GM23248 (cell line): Measurements from ENCODE around the gene NEURL2. TPM values are rescaled to one million over a fixed set of nuclear protein-coding genes. Genes with fewer than 3 reads are reported as not detected.
"Not testable (repeated sequence)": the region's sequence is repeated elsewhere in the genome, so short reads cannot be mapped to it uniquely, and the experiment has no call there.

ENCODE experiments used
- DNase-seq: peaks from one replicate; pipeline ENCODE4 v3.0.0-alpha.2; 2015
- H2AFZ ChIP-seq: fragments of 200-600 bp; sonication (generic); 2 replicates; pipeline ENCODE4 v1.6.1; 2016; ENCODE audit warnings: antibody characterized with exemption
- H3F3A ChIP-seq: fragments of 200-600 bp; sonication (generic); 2 replicates; pipeline ENCODE4 v1.6.1; 2016; ENCODE audit warnings: mild to moderate bottlenecking, antibody characterized with exemption, mixed run types; ENCODE audit not compliant: insufficient read depth
- H3K27ac ChIP-seq: fragments of 200-600 bp; sonication (generic); 2 replicates; pipeline ENCODE4 v1.5.1; 2016; ENCODE audit warnings: mild to moderate bottlenecking
- H3K27me3 ChIP-seq: fragments of 200-600 bp; sonication (generic); replicated peaks from 2 replicates; pipeline ENCODE4 v1.6.1; 2016; ENCODE audit warnings: mild to moderate bottlenecking; ENCODE audit not compliant: insufficient read depth
- H3K36me3 ChIP-seq: fragments of 200-600 bp; sonication (generic); 2 replicates; pipeline ENCODE4 v1.6.1; 2016; ENCODE audit warnings: low read depth, mild to moderate bottlenecking
- H3K4me1 ChIP-seq: fragments of 200-600 bp; sonication (generic); 2 replicates; pipeline ENCODE4 v1.6.1; 2016; ENCODE audit warnings: mild to moderate bottlenecking; ENCODE audit not compliant: insufficient read depth
- H3K4me2 ChIP-seq: fragments of 200-600 bp; sonication (generic); one replicate; pipeline ENCODE4 v1.6.1; 2016; ENCODE audit warnings: mild to moderate bottlenecking; ENCODE audit not compliant: unreplicated experiment
- H3K4me3 ChIP-seq: fragments of 200-600 bp; sonication (generic); 2 replicates; pipeline ENCODE4 v1.5.1; 2016; ENCODE audit warnings: mild to moderate bottlenecking
- H3K79me2 ChIP-seq: fragments of 200-600 bp; sonication (generic); 2 replicates; pipeline ENCODE4 v1.6.1; 2016; ENCODE audit warnings: mild to moderate bottlenecking; ENCODE audit not compliant: insufficient read depth
- H3K9ac ChIP-seq: fragments of 200-600 bp; sonication (generic); 2 replicates; pipeline ENCODE4 v1.6.1; 2016; ENCODE audit warnings: mild to moderate bottlenecking
- H3K9me2 ChIP-seq: fragments of 200-600 bp; sonication (generic); 2 replicates; pipeline ENCODE4 v1.6.1; 2016; ENCODE audit warnings: mixed run types, mild to moderate bottlenecking, moderate library complexity; ENCODE audit not compliant: insufficient read depth
- H3K9me3 ChIP-seq: fragments of 200-600 bp; sonication (generic); one replicate; pipeline ENCODE4 v1.6.1; 2017; ENCODE audit warnings: low read depth
- H4K20me1 ChIP-seq: fragments of 200-600 bp; sonication (generic); 2 replicates; pipeline ENCODE4 v1.6.0; 2016; ENCODE audit not compliant: insufficient read depth
- EZH2 ChIP-seq: fragments of 200-600 bp; sonication (generic); IDR thresholded peaks from 2 replicates; pipeline ENCODE4 v1.6.1; 2018; ENCODE audit warnings: antibody characterized with exemption, mild to moderate bottlenecking; ENCODE audit not compliant: insufficient read depth, poor library complexity, severe bottlenecking
- EZH2phosphoT487 ChIP-seq: fragments of 200-600 bp; sonication (generic); IDR thresholded peaks from 2 replicates; pipeline ENCODE4 v1.6.1; 2018; ENCODE audit warnings: antibody characterized with exemption, moderate library complexity, mild to moderate bottlenecking, low read depth; ENCODE audit not compliant: insufficient read depth
- WGBS, 2 experiments: methylation state at CpG; one replicate each; pipeline ENCODE4 v1.1.6; 2015 to 2017; ENCODE audit warnings: low lambda C conversion rate in 2 of 2, low coverage in 1 of 2; ENCODE audit errors: missing lambda C conversion rate in 2 of 2; 5-methylcytosine and 5-hydroxymethylcytosine counted together
- in situ Hi-C: fragments of 300-500 bp; cut with MboI; formaldehyde crosslinking; loops from 2 replicates; pipeline ENCODE4 v1.15.0; 2020
- polyA plus RNA-seq: library from polyadenylated mRNA; unstranded; fragments of >200 nt; fragmentation: Nextera tagmentation; extraction: Ambion mirVana; gene quantifications from 2 replicates; pipeline ENCODE4 v1.2.1, GENCODE V29; 2016
- total RNA-seq: library from RNA; depleted of rRNA; stranded (reverse); fragments of >200 nt; shearing (Covaris generic); gene quantifications from 2 replicates; pipeline ENCODE4 v1.2.3, GENCODE V29; 2014

NEURL2 gene
- total and polyA plus RNA-seq, 2 experiments from 2014 or later = 2.1 to 4.3 TPM

- TF ChIP-seq EZH2phosphoT487 (no peak), EZH2 (no peak)
- peak overlapping the region; percentile 70 for H2AFZ ChIP-seq
- 1 to 2% methylated on average over 26 to 33 of the region's 34 CpGs for WGBS, 2 experiments
These were observed 43.1 kb upstream of the NEURL2 start for GRCh38 chr20:45934046-45934585.

DNA sequence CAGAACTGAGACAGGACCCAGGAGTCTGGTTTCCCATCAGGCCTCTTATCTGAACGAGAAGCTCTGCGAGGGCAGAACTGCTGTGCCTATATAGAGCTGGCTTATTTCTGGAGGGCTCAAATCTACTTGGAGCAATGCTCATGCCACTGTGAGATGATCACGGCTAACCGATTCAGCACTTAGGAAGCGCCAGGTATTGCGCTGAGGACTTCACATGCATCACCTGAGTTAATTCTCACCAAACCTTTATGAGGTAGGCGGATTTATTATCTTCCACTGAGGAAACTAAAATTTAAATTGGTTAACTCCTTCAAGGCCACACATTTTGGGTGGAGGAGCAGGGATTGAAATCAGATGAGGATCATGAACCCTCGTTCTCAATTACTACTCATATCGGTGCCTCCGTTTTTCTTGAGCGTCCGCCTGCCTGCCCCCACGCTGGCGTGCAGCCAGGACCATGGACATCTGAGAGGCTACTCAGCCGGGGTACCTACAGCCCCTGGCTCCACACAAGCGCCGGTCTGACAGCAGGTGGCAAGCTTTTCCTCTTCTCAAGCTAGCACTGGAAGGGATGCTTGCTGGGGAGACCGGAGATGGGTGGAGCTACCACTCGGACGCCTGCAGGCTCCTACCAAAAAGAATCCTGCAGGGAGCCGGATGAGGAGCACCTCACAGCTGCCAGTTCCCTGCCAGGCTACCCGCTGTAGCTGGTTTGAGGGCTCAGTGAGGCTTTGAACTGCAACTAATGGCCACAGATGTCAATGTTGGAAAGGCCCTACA lies 42.4 kb upstream of the NEURL2 start:
- Histone ChIP-seq H3K79me2 (peaks cover 50% of the 10 kb centered on the region), H3K9ac (peak overlapping the region; percentile 99), H3K27ac (peak overlapping the region; percentile 95), H2AFZ (peak overlapping the region; percentile 70), H3K4me3 (peak overlapping the region; percentile 95), H3K4me1 (peaks cover 12% of the 10 kb centered on the region; the same call in 1 of the 2 replicates), H3F3A (peaks cover 16% of the 10 kb centered on the region), H3K4me2 (peak overlapping the region; percentile 97), H4K20me1 (no peaks in the 10 kb centered on the region), H3K36me3 (peaks cover 9% of the 10 kb centered on the region; the same call in 1 of the 2 replicates), H3K9me3 (no peaks in the 10 kb centered on the region), H3K27me3 (no peaks in the 10 kb centered on the region), H3K9me2 (no peaks in the 10 kb centered on the region)
- 32 to 33% methylated on average over 22 of the region's 22 CpGs for WGBS, 2 experiments
- no peak for TF ChIP-seq EZH2phosphoT487
- no peak for TF ChIP-seq EZH2
- peak; percentile 83 for DNase-seq
- in situ Hi-C loops = no loop called here

More at GRCh38 chr20:45934046-45934585, 43.1 kb upstream of the NEURL2 start:
- DNase-seq = peak; percentile 68
- H3K27me3 ChIP-seq = no peaks in the 10 kb centered on the region
- H3F3A ChIP-seq = peaks cover 14% of the 10 kb centered on the region; the same call in 1 of the 2 replicates
- H3K9me3 ChIP-seq = no peaks in the 10 kb centered on the region
- H3K27ac ChIP-seq = peak overlapping the region; percentile 95
- H4K20me1 ChIP-seq = no peaks in the 10 kb centered on the region
- H3K79me2 ChIP-seq = peaks cover 52% of the 10 kb centered on the region
- in situ Hi-C loops = no loop called here
- H3K36me3 ChIP-seq = peaks cover 10% of the 10 kb centered on the region; the same call in 1 of the 2 replicates
- H3K4me2 ChIP-seq = peak overlapping the region; percentile 97
- H3K4me1 ChIP-seq = peaks cover 12% of the 10 kb centered on the region; the same call in 1 of the 2 replicates
- H3K9ac ChIP-seq = peak overlapping the region; percentile 99
- peak overlapping the region; percentile 95 for H3K4me3 ChIP-seq
- no peaks in the 10 kb centered on the region for H3K9me2 ChIP-seq

- peaks cover 32% of the 10 kb centered on the region for H3K79me2 ChIP-seq
- H2AFZ ChIP-seq, H4K20me1 ChIP-seq, H3K27ac ChIP-seq, H3K4me3 ChIP-seq, H3K9me3 ChIP-seq, H3K4me2 ChIP-seq, H3K36me3 ChIP-seq, H3K4me1 ChIP-seq, H3K9me2 ChIP-seq, DNase-seq, in situ Hi-C loops, H3K27me3 ChIP-seq, H3K9ac ChIP-seq: not testable (repeated sequence)
- WGBS, 2 experiments = 92% methylated on average over 12 to 17 of the region's 17 CpGs
- peaks cover 17% of the 10 kb centered on the region for H3F3A ChIP-seq
These were observed 40.7 kb upstream of the NEURL2 start for GRCh38 chr20:45931680-45932079.

GRCh38 chr20:45927071-45927878 lies 36.3 kb upstream of the NEURL2 start:
- H3K9me2 ChIP-seq = no peaks in the 10 kb centered on the region
- H3K9ac ChIP-seq = no peak overlapping the region
- no peaks in the 10 kb centered on the region; the same call in 1 of the 2 replicates for H3K4me1 ChIP-seq
- H3K27me3 ChIP-seq = no peaks in the 10 kb centered on the region
- H3K36me3 ChIP-seq = no peaks in the 10 kb centered on the region
- in situ Hi-C loops = no loop called here
- H3K4me3 ChIP-seq = no peak overlapping the region
- H3K4me2 ChIP-seq = no peak overlapping the region
- H3K9me3 ChIP-seq = no peaks in the 10 kb centered on the region
- H3K27ac ChIP-seq = no peak overlapping the region
- WGBS, 2 experiments = 77 to 80% methylated on average over 14 of the region's 14 CpGs
- peaks cover 6% of the 10 kb centered on the region for H3K79me2 ChIP-seq
- H2AFZ ChIP-seq = no peak overlapping the region
- H4K20me1 ChIP-seq = no peaks in the 10 kb centered on the region
- peaks cover 10% of the 10 kb centered on the region; the same call in 1 of the 2 replicates for H3F3A ChIP-seq
- TF ChIP-seq EZH2 = no peak
- no peak for DNase-seq
